SK-N-SH treated with all-trans-retinoic acid at 6 μM for 48 hours (cell line): ENCODE data around the gene CELF4.

Experiments used
- ATAC-seq: fragments of 200-7000 bp; cut with Tn5 transposase; 3 replicates; pipeline ENCODE4 v1.9.1; 2020; ENCODE audit warnings: mild to moderate bottlenecking, moderate library complexity
- ARNTL ChIP-seq: fragments of 450-650 bp; formaldehyde crosslinking; IDR thresholded peaks from 2 replicates; pipeline ENCODE4 v1.5.0; 2020; ENCODE audit warnings: low read depth, mild to moderate bottlenecking, moderate library complexity, borderline replicate concordance
- CSDC2 ChIP-seq: fragments of 250-450 bp; sonication (Bioruptor Pico); IDR thresholded peaks from 2 replicates; pipeline ENCODE4 v1.5.0; 2020; ENCODE audit warnings: mild to moderate bottlenecking, moderate library complexity
- ESRRG ChIP-seq: fragments of 250-450 bp; sonication (Bioruptor Pico); IDR thresholded peaks from 2 replicates; pipeline ENCODE4 v1.6.1; 2021; ENCODE audit warnings: mild to moderate bottlenecking
- PPARA ChIP-seq: fragments of 250-450 bp; sonication (Bioruptor Pico); IDR thresholded peaks from 2 replicates; pipeline ENCODE4 v1.5.0; 2020; ENCODE audit warnings: mild to moderate bottlenecking, borderline replicate concordance
- RARB ChIP-seq: fragments of 250-450 bp; sonication (Bioruptor Pico); IDR thresholded peaks from 2 replicates; pipeline ENCODE4 v1.8.0; 2021; ENCODE audit warnings: mild to moderate bottlenecking, moderate library complexity
- SNAI2 ChIP-seq: fragments of 250-450 bp; sonication (Bioruptor Pico); IDR thresholded peaks from 2 replicates; pipeline ENCODE4 v1.5.0; 2020; ENCODE audit warnings: mild to moderate bottlenecking, moderate library complexity
- TCF4 ChIP-seq: fragments of 250-450 bp; sonication (Bioruptor Pico); IDR thresholded peaks from 2 replicates; pipeline ENCODE4 v1.8.0; 2021; ENCODE audit warnings: mild to moderate bottlenecking, moderate library complexity, borderline replicate concordance
- TOX ChIP-seq: fragments of 250-450 bp; sonication (Bioruptor Pico); IDR thresholded peaks from 2 replicates; pipeline ENCODE4 v1.8.0; 2021; ENCODE audit warnings: mild to moderate bottlenecking, moderate library complexity, borderline replicate concordance
- ZFP3 ChIP-seq: fragments of 250-450 bp; sonication (Bioruptor Pico); IDR thresholded peaks from 2 replicates; pipeline ENCODE4 v1.5.0; 2020; ENCODE audit warnings: mild to moderate bottlenecking, moderate library complexity
- ZFP30 ChIP-seq: fragments of 450-650 bp; formaldehyde crosslinking; IDR thresholded peaks from 2 replicates; pipeline ENCODE4 v1.5.0; 2022; ENCODE audit warnings: mild to moderate bottlenecking, moderate library complexity
- ZNF565 ChIP-seq: fragments of 450-650 bp; formaldehyde crosslinking; conservative IDR thresholded peaks from 2 replicates; pipeline ENCODE4 v1.5.0; 2020; ENCODE audit warnings: low read depth, mild to moderate bottlenecking, moderate library complexity
- ZNF8 ChIP-seq: fragments of 450-650 bp; formaldehyde crosslinking; IDR thresholded peaks from 2 replicates; pipeline ENCODE4 v1.5.0; 2020; ENCODE audit warnings: mild to moderate bottlenecking, moderate library complexity
- TF ChIP-seq, protein P1 (sequence below): fragments of 250-450 bp; sonication (Bioruptor Pico); IDR thresholded peaks from 2 replicates; pipeline ENCODE4 v1.8.0; 2021; ENCODE audit warnings: low read depth, mild to moderate bottlenecking, moderate library complexity, borderline replicate concordance
- TF ChIP-seq, protein P2 (sequence below): fragments of 250-450 bp; sonication (Bioruptor Pico); IDR thresholded peaks from 2 replicates; pipeline ENCODE4 v1.8.0; 2020; ENCODE audit warnings: mild to moderate bottlenecking, moderate library complexity, borderline replicate concordance
- TF ChIP-seq, protein P3 (sequence below): fragments of 250-450 bp; sonication (Bioruptor Pico); IDR thresholded peaks from 2 replicates; pipeline ENCODE4 v1.5.1; 2021; ENCODE audit warnings: mild to moderate bottlenecking, moderate library complexity
- TF ChIP-seq, protein P4 (sequence below): fragments of 250-450 bp; sonication (Bioruptor Pico); IDR thresholded peaks from 2 replicates; pipeline ENCODE4 v1.5.0; 2020; ENCODE audit warnings: mild to moderate bottlenecking, moderate library complexity
- TF ChIP-seq, protein P5 (sequence below): fragments of 250-450 bp; sonication (Bioruptor Pico); IDR thresholded peaks from 2 replicates; pipeline ENCODE4 v1.5.1; 2020; ENCODE audit warnings: low read depth, mild to moderate bottlenecking, moderate library complexity

Gene CELF4

DNA sequence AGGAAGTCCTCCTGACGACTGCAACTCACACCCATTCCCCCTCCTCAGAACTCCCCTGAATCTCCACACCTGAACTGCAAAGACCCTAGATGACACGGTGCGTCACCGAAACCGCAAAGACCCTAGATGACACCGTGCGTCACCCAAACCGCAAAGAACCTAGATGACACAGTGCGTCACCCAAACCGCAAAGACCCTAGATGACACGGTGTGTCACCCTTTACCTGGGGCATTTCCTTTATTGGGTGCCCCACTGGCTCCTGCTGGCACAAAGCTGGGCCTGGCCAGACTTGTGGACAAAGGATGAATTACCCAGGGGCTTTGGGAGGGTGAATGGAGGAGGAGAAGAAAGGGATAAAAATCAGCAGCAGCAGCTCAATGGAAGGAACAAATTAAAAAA lies 123.8 kb downstream of the CELF4 start (continued):
- TF ChIP-seq, protein P1, sequence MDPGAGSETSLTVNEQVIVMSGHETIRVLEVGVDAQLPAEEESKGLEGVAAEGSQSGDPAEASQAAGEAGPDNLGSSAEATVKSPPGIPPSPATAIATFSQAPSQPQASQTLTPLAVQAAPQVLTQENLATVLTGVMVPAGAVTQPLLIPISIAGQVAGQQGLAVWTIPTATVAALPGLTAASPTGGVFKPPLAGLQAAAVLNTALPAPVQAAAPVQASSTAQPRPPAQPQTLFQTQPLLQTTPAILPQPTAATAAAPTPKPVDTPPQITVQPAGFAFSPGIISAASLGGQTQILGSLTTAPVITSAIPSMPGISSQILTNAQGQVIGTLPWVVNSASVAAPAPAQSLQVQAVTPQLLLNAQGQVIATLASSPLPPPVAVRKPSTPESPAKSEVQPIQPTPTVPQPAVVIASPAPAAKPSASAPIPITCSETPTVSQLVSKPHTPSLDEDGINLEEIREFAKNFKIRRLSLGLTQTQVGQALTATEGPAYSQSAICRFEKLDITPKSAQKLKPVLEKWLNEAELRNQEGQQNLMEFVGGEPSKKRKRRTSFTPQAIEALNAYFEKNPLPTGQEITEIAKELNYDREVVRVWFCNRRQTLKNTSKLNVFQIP (CRISPR knock-in tag): no peak
- no peak for TF ChIP-seq TCF4
- no peak for TF ChIP-seq TOX (CRISPR knock-in tag)

DNA sequence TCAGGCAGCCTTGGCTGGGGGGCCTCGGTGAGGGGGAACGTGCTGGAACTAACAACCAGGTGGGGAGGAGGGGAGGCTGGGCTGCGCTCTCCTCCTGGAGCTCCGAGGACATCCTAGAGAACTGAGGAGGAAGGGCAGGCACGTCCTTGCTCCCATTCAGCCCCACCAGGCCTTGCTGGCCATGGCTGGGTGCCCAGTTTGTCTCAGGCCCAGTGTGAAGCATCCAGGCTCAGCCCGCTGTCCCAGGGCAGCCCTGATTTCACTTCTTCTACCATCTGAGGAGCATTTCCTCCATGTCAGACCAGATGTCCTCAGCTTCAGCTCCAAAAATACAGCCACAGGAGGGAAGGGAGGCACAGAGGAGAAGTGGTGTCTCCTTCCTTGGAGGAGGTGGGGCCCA lies 125.4 kb downstream of the CELF4 start:
- TF ChIP-seq TCF4: no peak
- TF ChIP-seq ZNF8 (CRISPR knock-in tag): no peak
- TF ChIP-seq SNAI2 (CRISPR knock-in tag): no peak
- TF ChIP-seq ZFP3 (CRISPR knock-in tag): no peak
- TF ChIP-seq CSDC2: no peak

DNA sequence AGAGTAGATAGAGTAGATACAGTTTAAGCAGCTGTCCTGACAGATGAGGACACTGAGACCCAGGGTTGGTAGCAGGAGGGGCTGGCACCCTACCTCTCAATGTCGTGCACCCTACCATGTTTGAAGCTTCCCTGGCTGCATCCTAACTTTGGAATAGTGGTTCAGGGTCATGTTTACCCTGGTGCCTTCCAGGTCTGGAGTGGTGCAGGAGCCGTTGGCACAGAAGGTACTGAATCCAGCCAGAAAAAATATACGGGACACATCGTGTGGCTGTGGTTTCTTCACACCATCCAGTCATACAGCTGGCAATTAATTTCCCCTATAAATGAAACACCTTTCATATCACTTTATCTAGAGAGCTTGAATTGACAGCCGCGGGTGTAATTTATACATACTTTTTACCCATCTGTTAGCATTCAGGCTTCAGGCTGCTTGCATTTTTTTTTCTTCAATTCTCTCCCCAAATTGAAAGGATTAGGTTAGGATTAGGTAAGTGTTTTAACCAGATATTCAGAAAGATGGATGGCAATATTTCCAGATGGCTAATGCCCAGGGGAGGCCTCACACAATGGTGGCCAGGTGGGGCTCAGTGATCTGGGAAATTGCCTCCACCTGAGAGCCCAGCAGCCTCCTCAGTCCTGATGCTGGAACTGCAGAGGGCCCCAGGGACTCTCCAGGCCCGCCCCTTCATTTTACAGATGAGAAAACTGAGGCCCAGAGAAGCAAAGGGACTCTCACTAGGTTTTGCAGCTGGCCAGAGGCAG lies 127.0 kb downstream of the CELF4 start:
- no peak for ATAC-seq

More for the DNA sequence above, 125.4 kb downstream of the CELF4 start:
- no peak for ATAC-seq

DNA sequence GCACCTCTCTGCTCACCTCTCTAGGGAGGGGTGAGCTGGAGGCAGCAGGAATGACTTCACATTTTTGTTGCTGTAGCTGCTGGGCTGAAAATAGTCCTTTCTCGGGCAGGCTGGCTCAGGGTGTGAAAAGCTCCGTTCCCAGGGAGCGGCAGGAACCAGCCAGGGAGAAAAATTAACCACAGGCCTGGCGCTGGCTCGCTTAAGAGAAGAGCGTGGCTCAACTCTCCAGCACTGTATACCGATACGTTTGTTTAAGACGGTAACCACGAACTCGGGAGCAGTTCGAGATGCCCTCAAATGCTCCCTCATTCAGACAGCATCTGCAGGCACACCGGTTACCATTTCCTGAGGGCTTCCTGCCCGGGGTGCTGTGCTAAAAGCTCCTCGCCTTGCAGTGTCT lies 129.6 kb downstream of the CELF4 start:
- TF ChIP-seq ZFP30 (CRISPR knock-in tag) (no peak), ZNF8 (CRISPR knock-in tag) (no peak), ESRRG (no peak), PPARA (no peak), CSDC2 (no peak), RARB (no peak), TCF4 (no peak), TOX (CRISPR knock-in tag) (no peak)
- TF ChIP-seq, protein P2, sequence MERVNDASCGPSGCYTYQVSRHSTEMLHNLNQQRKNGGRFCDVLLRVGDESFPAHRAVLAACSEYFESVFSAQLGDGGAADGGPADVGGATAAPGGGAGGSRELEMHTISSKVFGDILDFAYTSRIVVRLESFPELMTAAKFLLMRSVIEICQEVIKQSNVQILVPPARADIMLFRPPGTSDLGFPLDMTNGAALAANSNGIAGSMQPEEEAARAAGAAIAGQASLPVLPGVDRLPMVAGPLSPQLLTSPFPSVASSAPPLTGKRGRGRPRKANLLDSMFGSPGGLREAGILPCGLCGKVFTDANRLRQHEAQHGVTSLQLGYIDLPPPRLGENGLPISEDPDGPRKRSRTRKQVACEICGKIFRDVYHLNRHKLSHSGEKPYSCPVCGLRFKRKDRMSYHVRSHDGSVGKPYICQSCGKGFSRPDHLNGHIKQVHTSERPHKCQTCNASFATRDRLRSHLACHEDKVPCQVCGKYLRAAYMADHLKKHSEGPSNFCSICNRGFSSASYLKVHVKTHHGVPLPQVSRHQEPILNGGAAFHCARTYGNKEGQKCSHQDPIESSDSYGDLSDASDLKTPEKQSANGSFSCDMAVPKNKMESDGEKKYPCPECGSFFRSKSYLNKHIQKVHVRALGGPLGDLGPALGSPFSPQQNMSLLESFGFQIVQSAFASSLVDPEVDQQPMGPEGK (CRISPR knock-in tag): no peak
- TF ChIP-seq, protein P3, sequence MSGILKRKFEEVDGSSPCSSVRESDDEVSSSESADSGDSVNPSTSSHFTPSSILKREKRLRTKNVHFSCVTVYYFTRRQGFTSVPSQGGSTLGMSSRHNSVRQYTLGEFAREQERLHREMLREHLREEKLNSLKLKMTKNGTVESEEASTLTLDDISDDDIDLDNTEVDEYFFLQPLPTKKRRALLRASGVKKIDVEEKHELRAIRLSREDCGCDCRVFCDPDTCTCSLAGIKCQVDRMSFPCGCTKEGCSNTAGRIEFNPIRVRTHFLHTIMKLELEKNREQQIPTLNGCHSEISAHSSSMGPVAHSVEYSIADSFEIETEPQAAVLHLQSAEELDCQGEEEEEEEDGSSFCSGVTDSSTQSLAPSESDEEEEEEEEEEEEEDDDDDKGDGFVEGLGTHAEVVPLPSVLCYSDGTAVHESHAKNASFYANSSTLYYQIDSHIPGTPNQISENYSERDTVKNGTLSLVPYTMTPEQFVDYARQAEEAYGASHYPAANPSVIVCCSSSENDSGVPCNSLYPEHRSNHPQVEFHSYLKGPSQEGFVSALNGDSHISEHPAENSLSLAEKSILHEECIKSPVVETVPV (CRISPR knock-in tag): no peak
- TF ChIP-seq, protein P4, sequence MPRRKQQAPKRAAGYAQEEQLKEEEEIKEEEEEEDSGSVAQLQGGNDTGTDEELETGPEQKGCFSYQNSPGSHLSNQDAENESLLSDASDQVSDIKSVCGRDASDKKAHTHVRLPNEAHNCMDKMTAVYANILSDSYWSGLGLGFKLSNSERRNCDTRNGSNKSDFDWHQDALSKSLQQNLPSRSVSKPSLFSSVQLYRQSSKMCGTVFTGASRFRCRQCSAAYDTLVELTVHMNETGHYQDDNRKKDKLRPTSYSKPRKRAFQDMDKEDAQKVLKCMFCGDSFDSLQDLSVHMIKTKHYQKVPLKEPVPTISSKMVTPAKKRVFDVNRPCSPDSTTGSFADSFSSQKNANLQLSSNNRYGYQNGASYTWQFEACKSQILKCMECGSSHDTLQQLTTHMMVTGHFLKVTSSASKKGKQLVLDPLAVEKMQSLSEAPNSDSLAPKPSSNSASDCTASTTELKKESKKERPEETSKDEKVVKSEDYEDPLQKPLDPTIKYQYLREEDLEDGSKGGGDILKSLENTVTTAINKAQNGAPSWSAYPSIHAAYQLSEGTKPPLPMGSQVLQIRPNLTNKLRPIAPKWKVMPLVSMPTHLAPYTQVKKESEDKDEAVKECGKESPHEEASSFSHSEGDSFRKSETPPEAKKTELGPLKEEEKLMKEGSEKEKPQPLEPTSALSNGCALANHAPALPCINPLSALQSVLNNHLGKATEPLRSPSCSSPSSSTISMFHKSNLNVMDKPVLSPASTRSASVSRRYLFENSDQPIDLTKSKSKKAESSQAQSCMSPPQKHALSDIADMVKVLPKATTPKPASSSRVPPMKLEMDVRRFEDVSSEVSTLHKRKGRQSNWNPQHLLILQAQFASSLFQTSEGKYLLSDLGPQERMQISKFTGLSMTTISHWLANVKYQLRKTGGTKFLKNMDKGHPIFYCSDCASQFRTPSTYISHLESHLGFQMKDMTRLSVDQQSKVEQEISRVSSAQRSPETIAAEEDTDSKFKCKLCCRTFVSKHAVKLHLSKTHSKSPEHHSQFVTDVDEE: no peak
- no peak for ATAC-seq

More for the DNA sequence above, 127.0 kb downstream of the CELF4 start:
- TF ChIP-seq ZNF8 (CRISPR knock-in tag) (no peak), ARNTL (no peak), ZFP30 (CRISPR knock-in tag) (no peak), ZNF565 (no peak), TCF4 (no peak)
- TF ChIP-seq, protein P5, sequence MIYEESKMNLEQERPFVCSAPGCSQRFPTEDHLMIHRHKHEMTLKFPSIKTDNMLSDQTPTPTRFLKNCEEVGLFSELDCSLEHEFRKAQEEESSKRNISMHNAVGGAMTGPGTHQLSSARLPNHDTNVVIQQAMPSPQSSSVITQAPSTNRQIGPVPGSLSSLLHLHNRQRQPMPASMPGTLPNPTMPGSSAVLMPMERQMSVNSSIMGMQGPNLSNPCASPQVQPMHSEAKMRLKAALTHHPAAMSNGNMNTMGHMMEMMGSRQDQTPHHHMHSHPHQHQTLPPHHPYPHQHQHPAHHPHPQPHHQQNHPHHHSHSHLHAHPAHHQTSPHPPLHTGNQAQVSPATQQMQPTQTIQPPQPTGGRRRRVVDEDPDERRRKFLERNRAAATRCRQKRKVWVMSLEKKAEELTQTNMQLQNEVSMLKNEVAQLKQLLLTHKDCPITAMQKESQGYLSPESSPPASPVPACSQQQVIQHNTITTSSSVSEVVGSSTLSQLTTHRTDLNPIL (CRISPR knock-in tag): no peak
- TF ChIP-seq, protein P2 (CRISPR knock-in tag): no peak
- TF ChIP-seq, all 23 proteins: peak for 0
